Measurements from ENCODE around the gene GSS.

GRCh38 chr20:34956041-34956458 lies 444 bp upstream of the GSS start:
- TF ChIP-seq CTCF (IDR thresholded peaks at IDR 0.05; ENCODE audit: control extremely low read depth in 1 of 3, insufficient read depth in 1 of 3, low read depth in 1 of 3, low read length in 3 of 3) (no peak), FOSL1 (IDR thresholded peaks at IDR 0.05; ENCODE audit: insufficient read depth, low read depth, low read length) (no peak), RAD21 (IDR thresholded peaks at IDR 0.05 in 1 of 2, conservative IDR thresholded peaks at IDR 0.05 in 1 of 2; ENCODE audit: low read depth in 2 of 2, low read length in 2 of 2) (no peak), POLR2A (IDR thresholded peaks at IDR 0.05; ENCODE audit: control extremely low read depth in 1 of 2, low read depth in 2 of 2, low read length in 2 of 2) (no peak), ASH2L (IDR thresholded peaks at IDR 0.05; ENCODE audit: low read length) (no peak), EGR1 (IDR thresholded peaks at IDR 0.05; ENCODE audit: borderline replicate concordance, low read depth, low read length) (no peak), KDM1A (IDR thresholded peaks at IDR 0.05; ENCODE audit: borderline replicate concordance, low read length) (no peak), CHD2 (IDR thresholded peaks at IDR 0.05; ENCODE audit: low read length) (no peak), CHD7 (IDR thresholded peaks at IDR 0.05; ENCODE audit: insufficient replicate concordance, low read length) (no peak), RFX5 (IDR thresholded peaks at IDR 0.05; ENCODE audit: borderline replicate concordance, low read depth, low read length) (no peak), TEAD4 (IDR thresholded peaks at IDR 0.05; ENCODE audit: low read depth, low read length) (no peak)

All from H1 (cell line).